Muscle of back (tissue), 13 donors: ENCODE measurements around the gene PALS1. TPM values are rescaled to one million over a fixed set of nuclear protein-coding genes. Genes with fewer than 3 reads are reported as not detected.

Experiments
- DNase-seq, 3 donors: peaks; one replicate each; pipeline versions ENCODE4 v3.0.0 to v3.0.0-alpha.2; 2013
- long read RNA-seq, 9 donors: transcript quantifications; one replicate each; lab custom pipeline, GENCODE V29; 2026
- polyA plus RNA-seq, 10 donors: library from polyadenylated mRNA; unstranded; fragments of 120-200 nt; gene quantifications; one replicate each; pipeline ENCODE4 v1.2.1, GENCODE V29; 2013; ENCODE audit not compliant: insufficient read length in 10 of 10

The PALS1 gene
- 10 to 100 TPM; 11.2 to 16.6 (median 14.7) TPM for polyA plus RNA-seq
- long read RNA-seq, donor 1, full-length matches to known transcripts, result 1 of 1 reads
- long read RNA-seq, donor 1, partial matches to known transcripts, result 0 of 1 reads
- long read RNA-seq, donor 1, other reads (novel, unspliced or antisense), result 0 of 1 reads
- long read RNA-seq, donor 2, result 0 reads
- long read RNA-seq, donor 3, result 0 reads
- long read RNA-seq, donor 4, partial matches to known transcripts, result 23 of 23 reads
- long read RNA-seq, donor 4, other reads (novel, unspliced or antisense), result 0 of 23 reads
- long read RNA-seq, donor 5, full-length matches to known transcripts, result 1 of 1 reads
- long read RNA-seq, donor 5, partial matches to known transcripts, result 0 of 1 reads
- long read RNA-seq, donor 5, other reads (novel, unspliced or antisense), result 0 of 1 reads
- long read RNA-seq, donor 6, result 0 reads
- long read RNA-seq, donor 7, partial matches to known transcripts, result 13 of 34 reads
- long read RNA-seq, donor 7, other reads (novel, unspliced or antisense), result 21 of 34 reads
- long read RNA-seq, donor 8, result 0 reads
- long read RNA-seq, donor 9, result 0 reads

DNA sequence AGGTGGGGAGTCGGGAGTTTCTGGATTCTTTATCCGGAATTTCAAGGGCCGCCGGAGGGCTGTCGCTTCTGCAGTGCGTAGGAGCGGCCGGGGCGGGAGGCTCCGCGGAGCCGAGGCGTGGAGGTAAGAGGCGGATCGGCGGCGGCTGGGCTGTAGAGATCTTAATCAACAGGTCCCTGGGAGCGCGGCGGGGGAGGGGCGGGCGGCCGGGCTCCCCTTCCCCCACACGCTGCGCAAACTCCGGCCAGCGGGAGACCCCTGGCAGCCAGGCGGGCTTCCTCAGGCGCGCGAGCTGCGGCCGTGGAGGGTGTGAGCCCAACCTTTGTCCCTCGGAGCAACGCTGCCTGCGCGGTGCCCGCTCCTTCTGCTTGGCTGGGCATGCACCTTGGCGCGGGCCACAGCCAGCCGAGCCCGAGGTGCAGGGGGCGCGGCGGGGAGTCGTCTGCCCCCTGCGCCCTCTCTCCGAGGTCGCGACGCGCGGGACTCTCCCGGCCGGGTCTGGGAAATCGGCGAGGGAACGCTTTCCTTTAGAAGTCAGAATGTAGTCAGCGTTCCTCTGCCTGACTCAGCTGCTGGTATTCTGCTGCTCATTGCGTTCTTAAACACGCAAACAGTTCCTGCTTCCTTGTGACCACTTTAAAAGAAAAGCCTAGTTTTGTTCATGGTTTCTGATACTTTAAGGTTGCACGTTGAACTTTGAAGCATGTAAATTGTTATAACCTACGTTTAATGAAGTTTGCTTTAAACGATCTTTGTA is at the start of gene PALS1:
Gene PALS1 (plus strand): TSS at position 25 of the 757 bp plus-strand sequence. CDS start 37,736 bp downstream, outside the sequence.
- peak in 2 of 3 donors; percentile 64 to 67 for DNase-seq

DNA sequence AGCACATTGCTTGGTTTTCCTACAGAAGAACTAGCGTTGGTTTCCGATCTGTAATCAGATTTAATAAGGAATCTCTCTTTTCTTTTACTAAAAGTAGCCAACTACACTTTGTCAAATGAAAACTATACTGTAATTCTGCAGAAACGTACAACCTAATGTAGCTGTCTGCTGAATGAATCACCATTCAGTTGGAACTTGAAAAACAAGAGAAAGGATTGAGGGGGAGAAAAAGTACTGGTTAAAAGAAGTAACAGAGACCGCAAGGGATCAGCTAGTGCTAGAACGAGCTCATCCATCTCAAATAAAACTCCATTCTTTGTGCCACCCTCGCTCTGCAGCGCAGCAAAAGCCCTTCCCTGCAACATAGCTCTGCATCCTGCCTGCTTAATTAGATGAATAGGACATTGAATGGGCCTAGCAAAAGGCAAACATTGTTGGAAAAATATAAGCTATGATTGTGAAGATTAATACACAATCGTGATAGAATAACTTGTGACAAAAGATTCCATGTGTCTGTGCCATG is 49.4 kb upstream of the PALS1 start:
- no peak for DNase-seq

DNA sequence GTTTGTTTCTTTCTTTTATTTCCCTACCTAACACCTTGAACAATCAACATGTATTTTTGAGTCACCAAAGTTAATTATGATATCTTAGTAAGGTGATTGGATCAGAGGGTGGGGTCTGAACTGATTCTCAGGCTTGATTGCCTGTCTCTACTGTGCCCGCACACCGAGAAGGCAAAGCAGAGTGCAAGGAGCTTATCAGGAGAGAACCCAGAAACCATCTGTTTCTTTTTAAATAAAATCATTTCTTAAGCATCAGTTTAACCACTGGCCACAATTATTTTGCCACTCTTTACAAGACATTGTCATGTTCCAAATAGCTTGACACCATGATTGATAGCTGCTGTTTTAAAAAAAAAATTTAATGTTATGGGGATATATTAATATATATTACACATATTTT is 48.9 kb upstream of the PALS1 start:
- DNase-seq, result no peak

DNA sequence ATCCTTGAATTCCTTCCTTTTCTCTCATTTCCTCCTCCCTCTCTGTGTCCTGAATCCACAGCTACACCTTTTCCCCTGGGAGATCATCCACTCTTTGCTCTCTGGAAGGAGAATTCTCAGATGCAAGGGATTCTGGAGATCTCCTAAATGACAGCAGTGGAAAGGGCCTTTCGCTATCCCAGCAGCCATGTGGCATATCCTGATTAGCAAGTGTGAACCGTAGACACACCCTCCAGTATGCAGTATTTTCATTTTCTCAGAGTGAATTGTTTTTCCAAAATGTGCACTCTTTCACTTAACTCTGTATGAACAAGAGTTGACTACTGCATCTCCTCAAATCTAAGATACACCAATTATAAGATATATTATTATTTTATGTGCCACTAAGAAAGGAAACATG is 46.0 kb upstream of the PALS1 start:
- DNase-seq, result no peak

DNA sequence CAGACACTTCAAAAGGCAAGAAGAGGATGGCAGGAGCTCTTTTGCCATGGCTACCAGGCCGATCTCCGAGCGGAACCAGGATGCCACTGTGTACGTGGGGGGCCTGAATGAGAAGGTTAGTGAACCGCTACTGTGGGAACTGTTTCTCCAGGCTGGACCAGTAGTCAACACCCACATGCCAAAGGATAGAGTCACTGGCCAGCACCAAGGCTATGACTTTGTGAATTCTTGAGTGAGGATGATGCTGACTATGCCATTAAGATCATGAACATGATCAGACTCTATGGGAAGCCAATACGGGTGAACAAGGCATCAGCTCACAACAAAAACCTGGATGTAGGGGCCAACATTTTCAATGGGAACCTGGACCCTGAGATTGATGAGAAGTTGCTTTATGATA is 42.2 kb upstream of the PALS1 start:
- DNase-seq, result no peak

DNA sequence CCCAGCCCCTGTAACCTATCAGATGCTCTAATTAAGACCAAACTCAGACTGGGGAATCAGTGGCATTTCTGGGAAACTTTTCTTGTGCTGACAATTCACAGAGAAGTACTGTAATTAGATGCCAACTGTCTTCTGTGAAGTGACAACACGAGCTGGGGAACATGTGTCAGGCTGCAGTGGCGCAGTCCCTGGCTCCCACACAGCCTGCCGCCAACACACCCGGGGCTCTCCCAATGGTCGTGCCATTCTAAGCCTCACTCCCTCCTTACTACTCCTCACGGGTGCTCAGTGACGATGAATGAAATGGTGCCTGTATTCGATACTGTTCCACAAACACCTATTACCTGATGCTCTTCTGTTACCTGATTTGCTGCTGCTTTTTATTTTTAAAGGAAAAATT is 33.4 kb upstream of the PALS1 start:
- no peak for DNase-seq

DNA sequence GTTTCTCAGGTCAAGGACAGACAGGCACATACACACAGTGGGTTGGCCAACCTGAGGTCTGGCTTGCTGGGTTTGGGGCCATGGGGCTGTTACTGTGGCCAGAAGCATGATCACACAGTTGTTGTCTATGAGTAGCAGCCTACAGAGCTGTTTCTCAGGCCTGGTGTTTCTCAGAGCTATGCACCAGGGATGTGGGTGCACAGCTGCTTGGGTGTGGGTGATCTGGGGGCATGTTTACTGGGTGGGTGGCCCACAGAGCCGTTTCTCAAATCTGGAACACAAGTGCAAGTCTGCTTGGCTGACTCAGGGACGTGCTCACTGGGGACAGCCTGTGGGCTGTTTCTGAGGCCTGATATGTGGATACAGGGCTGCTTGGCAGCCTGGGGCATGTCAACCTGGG is 23.1 kb upstream of the PALS1 start:
- DNase-seq, result no peak

DNA sequence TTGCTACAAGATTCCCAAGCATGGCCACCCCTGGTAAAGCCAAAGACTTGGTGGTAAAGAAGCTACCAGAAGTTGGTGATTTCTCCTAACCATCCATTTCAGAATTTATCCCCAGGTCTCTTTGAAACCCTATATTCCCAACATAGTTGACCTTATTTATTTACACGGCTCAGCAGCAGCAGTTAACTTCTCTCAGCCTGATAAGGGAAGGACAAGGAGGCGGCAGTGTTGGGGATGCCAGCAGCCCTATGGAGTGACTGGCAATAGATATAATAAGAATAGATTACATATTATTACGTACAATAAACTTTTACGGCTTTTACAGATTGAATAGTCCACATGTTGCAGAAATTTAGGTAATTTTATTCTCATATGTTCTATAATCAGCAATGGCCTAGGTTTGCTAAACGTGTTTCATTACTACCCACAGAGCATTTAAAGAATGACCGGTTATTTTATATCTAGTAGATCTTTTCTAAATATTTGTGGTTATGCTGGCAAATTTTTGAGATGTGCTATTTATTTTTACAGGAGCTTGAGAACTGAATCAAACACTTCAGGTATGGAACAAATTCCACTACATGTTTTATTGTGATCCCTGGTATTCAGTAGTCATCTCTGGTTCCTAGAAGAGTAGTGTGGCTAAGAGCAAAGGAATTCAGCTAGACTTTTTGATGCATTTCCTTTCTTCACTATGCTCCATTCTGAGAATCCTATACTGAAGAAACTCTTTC is 19.8 kb upstream of the PALS1 start:
- peak in 1 of 3 donors; percentile 76 for DNase-seq

DNA sequence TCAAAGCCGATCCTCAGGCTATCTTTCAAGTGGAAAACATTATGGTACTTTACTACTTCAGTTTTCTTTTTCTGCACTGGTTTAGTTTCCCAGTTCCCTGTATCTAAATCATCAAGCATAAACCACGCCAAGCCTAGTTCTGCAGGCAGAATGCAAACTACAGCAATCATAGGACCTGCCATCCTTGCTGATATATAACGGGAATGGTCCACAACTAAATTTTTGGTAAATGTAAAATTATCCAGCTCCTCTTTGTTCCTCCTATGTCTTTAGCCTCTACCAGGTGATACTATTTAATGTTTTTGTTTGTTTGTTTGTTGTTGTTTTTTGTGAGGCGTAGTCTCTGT is 19.3 kb upstream of the PALS1 start:
- no peak for DNase-seq

DNA sequence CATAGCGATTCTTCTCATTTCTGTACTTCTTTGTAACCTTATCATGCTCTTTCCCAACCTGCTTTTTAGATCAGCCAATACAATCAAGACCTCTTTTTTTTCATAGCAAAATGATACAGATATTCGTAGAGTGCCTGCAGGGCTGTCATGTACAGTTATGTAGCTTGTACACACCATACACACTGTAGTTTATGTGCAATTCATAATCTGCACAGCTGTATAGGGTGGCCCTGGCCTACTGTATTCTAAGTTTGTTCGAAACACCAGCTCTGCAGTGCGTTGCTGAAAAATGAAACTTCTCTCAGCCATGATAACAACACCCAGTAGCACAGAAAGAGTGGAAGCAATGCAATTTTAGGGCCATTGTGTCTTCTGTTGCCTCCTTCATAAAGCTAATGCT is 15.7 kb upstream of the PALS1 start:
- DNase-seq, result no peak

DNA sequence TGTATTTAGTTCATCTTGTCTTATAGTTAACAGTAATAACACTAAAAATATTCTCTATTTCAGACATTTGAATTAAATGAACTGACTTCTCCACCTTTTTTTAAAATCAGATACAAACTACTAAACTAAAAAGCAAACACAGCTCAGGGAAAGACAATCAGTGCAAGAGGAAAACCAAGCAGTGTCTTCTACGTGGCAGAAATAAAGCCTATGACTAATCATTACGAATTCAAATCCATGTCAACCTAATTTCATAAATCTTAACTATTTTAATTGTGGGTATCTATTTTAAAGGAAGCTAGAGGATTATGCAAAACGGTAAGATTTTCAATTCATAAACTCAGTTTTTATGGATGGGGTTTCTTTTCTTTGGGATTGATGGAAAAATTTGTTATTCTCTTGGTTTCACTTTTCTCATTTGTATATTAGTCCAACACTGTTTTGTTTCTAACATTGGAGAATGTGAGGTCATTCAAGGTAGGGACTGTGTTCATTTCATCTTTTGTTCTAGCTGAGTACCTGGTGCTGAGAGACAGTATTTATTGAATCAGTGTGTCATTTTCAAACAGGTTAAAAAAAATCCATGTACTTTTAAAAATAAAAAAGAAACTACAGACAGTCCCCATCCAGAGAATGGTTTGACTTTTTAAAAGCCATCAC is 12.8 kb upstream of the PALS1 start:
- DNase-seq, result no peak

DNA sequence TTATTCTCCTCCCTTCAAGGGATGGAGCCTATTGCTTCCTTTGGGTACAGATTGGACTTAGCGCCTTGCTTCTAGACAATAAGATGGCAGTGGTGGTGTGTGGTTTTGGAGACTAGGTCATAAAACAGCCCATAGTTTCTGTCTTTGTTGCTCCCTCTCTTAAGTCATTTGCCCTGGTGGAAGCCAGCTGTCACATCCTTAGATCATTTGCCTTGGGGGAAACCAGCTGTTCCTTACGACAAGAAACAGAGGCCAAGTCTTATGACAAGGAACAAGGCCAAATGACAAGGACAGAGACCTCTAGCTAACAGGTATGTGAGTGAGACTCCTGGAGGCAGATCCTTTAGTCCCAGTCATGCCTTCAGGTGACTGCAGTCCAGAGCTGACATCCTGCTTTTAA is 9.2 kb upstream of the PALS1 start:
- DNase-seq, result no peak

DNA sequence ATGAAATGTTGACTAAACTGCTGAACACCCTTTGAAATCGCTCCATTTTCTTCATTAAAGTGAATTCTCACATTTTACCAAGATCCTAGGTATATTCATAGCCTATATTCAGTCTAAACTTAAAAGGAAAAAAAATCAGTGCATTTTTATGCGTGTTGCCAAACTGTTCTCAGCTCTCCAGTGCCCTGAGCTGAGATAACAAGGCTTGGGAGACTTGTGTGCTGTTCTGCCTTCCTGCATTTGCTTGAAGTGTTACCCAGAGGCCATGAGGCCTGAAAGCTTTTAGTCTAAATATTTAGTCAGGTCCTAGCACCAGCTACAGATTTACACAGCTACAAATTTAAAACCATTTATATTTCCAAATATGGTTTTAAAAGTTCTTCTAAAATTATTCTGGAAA is 8.6 kb upstream of the PALS1 start:
- DNase-seq, result no peak

DNA sequence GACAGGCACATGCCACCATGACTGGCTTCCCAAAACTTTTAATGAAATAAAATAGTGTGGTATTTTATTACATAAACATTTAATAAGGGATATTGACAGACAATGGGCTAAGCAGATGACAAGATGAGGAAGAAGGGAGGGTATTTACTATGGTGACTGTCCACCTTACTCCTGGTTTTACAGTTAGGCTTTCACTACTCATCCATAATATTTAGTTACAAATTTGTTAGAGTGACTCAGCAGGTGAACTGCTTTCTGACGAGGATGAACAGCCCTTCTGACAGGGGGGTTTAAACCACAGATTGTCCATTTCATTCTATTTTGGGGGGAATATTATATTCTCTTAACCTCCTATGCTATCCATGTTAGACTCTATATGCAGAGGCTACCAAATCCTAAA is 3.6 kb upstream of the PALS1 start:
- DNase-seq, result no peak

DNA sequence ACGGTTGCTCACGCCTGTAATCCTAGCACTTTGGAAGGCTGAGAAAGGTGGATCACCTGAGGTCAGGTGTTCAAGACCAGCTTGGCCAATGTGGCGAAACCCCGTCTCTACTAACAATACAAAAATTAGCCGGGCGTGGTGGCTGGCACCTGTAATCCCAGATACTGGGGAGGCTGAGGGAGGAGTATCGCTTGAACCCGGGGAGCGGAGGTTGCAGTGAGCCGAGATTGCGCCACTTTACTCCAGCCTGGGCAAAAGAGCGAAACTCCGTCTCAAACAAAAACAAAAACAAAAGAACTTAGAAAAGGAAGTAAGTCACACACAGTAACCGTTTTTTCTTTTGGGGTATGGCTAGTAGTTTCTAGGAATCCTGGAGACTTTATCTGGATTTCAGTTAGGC is 1.7 kb upstream of the PALS1 start:
- DNase-seq, result no peak

DNA sequence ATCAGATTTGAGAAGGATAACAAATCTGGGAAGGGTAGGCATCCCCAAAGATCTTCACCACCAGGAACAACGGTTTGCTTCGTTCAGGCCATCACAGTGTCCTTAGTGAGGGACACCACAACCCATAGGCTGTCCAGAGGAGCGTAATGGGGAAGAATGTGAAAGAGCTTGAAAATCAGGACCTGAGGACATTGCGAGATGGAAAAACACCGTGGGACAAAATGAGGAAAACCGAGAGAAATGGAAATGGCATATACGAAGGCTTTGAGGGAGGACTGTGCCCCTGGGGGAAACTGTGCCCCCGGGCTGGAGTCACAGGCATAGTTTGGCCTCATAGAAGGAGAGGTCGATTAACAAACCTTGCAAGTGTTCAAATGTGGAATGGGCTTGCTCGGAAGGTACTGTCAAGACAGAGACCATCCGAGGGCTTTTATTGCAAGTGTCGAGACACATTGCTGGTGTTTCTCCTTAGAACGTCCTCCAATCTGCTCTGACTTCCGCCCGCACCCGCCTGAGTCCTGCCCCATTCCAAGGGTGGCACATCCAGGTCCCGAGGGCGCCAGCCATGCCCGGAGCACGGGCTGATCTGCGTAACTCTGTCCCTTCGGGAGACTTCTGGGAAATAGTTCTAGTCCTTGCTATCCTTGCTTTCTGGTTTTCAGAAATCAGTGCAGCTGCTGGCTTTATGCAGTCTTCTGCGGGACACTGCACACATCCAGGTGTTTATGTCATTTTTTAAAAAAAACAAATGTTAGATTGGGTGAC is 885 bp upstream of the PALS1 start:
- DNase-seq, result no peak

DNA sequence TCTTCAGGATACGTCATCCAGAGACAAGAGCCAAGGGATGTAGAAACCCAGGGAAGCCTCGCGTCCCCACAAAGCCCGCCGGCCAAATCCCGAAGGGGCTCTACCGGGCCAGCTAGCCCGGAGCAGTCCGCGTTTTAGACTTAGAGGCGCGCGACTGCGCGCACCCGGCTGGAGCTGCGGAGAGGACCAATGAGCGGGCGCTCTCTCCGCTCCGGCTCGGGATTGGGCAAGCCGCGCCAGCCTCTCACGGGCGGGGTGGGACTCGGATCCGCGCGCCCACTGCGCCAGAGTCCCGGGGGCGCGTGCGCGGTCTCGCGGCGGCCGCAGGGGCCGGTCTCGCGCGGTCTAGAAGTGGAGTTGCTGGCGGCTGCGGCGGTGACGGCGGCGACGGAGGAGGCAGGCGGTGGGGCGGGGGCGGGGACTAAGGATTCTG is 241 bp upstream of the PALS1 start:
- DNase-seq, result peak; percentile 98 to 99 (median 98)

DNA sequence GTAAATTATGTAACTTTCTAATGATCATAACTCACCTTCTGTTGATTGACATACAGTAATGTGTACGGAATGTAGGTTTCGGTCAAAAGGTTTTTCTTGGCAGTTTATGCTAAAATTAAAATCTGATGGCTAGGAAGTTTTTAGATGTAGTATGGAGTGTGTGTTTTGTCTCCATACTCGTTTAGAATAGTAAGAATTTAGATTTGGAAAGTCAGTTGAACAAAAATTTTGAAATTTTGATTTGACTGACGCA is 859 bp downstream of the PALS1 start:
- DNase-seq, result no peak

DNA sequence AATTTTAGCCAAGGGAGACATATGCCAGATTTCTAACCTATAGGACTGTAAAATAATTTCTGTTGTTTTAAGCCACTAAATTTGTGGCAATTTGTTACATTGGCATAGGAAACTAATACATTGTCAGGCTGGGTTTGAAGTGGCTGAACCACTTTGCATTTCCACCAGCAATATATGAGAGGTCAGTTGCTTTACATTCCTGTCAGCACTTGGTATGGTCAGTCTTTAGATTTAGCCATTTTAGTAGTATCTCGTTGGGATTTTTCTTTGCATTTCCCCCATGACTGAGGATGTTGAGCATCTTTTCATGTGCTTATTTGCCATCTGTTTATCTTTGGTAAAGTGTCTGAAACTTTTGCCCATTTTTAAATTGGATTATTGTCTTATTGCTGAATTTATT is 3.9 kb downstream of the PALS1 start:
- no peak for DNase-seq

DNA sequence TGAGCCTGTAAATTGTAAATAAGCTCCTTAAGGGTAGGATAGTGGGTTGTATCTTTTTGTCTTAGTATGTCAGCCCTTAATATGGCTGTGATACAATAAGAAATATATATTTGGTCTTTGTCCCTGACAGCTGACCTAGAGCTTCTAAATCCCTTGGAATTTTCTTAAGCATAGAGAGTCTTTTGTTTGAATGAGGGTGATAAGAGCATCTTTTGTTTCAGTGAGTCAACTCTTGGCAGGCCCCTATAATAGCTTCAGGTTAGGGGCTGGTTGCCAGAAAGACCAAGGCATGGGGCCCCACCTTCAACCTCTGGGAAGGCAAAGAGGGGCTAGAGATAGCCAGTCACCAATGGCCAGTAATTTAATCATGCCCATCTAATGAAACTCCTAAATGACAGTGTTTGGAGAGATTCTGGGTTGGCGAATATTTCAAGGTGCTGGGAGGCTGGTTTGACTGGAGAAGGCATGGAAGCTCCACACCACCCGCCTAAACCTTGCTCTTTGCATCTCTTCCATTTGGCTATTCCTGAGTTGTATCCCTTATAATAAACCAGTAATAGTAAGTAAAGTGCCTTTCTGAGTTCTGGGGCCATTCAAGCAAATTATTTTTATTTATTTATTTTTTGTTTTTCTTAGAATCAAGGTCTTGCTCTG is 10.5 kb downstream of the PALS1 start:
- no peak for DNase-seq
